GM13976 (cell line): ENCODE measurements around the gene GRIN3B.
"Not testable (repeated sequence)": the region's sequence is repeated elsewhere in the genome, so short reads cannot be mapped to it uniquely, and the experiment has no call there.

Experiments used
- DNase-seq: peaks from one replicate; pipeline ENCODE4 v3.0.0; 2012; ENCODE audit warnings: low spot score
- CTCF ChIP-seq: IDR thresholded peaks from 2 replicates; pipeline ENCODE4 v1.5.1; 2012; ENCODE audit warnings: borderline replicate concordance, mild to moderate bottlenecking; ENCODE audit not compliant: insufficient read depth; ENCODE audit errors: extremely low read depth, missing control alignments, control extremely low read depth
- in situ Hi-C: fragments of 300-500 bp; cut with MboI; formaldehyde crosslinking; loops from one replicate; pipeline ENCODE4 v1.12.0; 2022; ENCODE audit warnings: low sequenced_read_pairs, mixed read lengths, inconsistent platforms; ENCODE audit not compliant: unreplicated experiment

GRIN3B gene

GRCh38 chr19:955803-956765 lies 44.1 kb upstream of the GRIN3B start:
- no peak for TF ChIP-seq CTCF
- no peak for DNase-seq
- in situ Hi-C loops = no loop called here

DNA sequence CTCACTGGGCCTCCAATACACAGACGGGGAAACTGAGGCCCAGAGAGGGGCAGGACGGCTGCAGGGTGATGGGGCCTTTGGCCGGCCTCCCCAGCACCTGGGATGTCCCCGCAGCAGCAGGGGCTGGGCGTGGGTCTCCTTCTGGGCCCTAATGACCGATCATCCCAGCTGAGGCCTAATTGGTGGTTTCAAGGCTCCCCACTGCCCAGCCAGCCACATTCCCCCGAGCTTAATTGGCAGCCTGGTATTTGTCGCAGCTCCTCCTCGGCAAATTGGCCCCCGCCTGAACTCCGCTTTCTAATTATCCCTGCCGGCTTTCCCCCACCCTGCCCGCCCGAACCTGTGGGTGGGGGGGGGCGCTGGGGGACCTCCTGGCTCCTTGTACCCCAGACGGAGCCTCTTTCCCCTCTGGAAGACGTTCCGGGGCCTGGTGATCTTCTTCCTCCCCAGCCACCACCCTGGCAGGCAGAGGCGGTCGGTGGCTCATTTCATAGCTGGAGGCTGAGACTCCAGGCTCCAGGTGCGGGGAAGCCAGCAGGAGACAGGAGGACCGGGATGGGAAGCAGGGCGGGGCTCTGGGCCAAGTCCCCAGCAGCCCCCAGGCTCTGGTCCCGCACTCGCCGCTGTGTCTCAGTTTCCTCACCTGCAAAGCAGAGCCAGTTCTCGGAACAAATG lies 43.3 kb upstream of the GRIN3B start:
- no peak for TF ChIP-seq CTCF
- DNase-seq = no peak
- in situ Hi-C loops = no loop called here

- in situ Hi-C loops, DNase-seq: not testable (repeated sequence)
Measured at GRCh38 chr19:957578-957977, 42.6 kb upstream of the GRIN3B start.

DNA sequence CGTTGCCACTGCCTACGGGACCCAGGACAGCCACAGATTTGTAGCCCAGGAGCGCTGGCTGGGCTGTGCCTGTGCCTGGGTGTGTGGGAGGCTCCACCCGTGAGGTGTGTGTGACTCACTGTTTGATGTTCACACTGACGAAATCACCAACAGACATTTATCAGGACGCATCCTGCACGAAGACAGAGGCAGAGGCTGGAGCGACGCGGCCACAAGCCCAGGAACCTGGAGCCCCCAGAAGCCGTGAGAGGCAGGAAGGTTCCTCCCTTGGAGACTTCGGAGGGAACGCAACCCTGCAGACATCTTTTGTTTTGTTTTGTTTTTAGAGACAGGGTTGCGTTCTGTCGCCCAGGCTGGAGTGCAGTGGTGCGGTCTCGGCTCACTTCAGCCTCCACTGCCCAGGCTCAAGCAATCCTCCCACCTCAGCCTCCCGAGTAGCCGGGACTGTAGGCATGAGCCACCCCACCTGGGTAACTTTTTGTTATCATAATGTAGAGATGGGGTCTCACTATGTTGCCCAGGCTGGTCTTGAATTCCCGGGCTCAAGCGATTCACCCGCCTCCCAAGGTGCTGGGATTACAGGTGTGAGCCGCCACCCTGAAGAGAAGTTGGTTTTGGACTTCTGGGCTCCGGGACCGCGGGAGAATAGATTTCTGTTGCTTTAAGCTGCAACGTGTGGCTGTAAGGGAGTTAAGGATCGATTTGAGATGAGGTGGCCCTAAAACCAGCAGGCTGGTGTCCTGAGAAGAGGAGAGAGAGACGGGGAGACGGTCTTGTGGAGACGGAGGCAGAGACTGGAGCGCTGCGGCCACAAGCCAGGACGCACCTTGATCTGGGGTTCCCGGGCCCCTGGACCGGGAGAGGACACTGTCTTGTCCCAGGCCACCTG lies 41.0 kb upstream of the GRIN3B start:
- TF ChIP-seq CTCF = no peak
- DNase-seq = no peak
- in situ Hi-C loops = no loop called here

DNA sequence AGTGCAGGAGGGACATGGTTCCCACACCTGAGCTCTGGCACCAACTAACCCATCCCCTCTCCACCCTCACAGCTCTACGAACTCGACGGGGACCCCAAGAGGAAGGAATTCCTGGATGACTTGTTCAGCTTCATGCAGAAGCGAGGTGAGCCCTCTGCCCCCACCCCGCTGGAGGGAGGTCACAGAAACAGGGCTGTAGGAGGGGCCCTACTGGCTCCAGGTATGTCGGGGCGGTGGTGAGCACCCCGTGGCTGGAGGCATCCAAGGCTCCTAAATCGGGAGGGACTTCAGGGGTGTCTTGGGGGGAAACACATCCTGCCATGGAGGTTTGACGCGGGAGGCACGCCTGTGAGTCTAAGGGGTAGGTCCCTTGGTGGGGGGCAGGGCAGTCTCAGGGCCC lies 40.2 kb upstream of the GRIN3B start:
- in situ Hi-C loops = no loop called here
- TF ChIP-seq CTCF = no peak
- no peak for DNase-seq

- TF ChIP-seq CTCF = no peak
- DNase-seq = no peak
- in situ Hi-C loops = no loop called here
Measured at GRCh38 chr19:960601-960938, 39.6 kb upstream of the GRIN3B start.
